A549 treated with GW870086 at 1 μM for 4 hours (cell line): ENCODE results near the gene GAS1. TPM values are rescaled to one million over a fixed set of nuclear protein-coding genes. Genes with fewer than 3 reads are reported as not detected.

Source experiments
- total RNA-seq: library from RNA; stranded (reverse); fragments of 200-300 nt; extraction: Qiagen RNA extraction; gene quantifications from 5 replicates; pipeline ENCODE4 v1.2.3, GENCODE V29; 2022; ENCODE audit warnings: low read depth

The GAS1 gene
- 0.06 to 0.16 TPM (median 0.09 TPM) in 5 replicates for total RNA-seq

DNA sequence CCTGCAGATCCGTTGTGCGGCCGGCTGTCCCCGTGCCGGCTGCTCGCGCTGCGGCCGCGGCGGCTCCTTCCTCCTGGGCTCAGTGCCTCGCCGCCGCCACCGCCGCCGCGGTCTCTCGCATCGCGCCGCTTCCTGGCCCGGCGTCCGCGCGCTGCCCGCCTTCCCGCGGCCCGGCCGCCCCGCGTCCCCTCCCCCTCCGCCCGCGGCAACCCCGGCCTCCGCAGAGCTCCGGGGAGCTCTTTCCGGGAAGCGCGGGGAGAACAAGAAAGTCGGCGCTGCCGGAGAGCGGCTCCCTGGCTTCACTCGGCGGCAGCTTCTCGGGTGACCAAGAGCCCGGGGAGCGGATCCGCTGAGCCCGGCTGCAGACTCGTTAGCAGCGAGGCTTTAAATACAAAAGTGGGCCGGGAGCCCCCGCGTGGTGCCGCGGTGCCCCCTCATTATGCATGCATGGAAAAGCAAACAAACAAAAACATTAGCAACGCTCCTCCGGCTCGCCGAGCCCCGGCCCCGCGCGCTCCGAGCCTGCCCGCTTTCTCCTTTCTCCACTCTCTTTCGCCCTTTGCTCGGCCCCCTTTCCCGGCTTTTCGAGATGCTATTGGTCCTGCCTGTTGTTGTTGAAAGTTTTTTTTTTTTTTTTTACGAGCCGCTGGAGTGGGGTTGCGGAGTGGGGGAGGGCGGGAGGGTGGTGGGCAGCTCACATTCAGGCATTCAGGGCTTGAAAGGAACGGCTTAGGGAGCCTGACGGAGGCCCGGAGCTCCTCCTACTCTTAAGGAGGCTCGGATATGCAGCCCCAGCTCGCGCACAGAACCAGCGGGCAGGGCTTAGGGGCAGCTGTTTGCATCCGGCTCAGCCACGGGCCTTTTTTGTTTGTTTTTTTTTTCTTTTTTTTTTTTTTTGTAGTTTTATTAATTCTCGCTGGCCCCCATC lies at the start of gene GAS1:
Gene GAS1, minus strand, starts transcription at position 361 of the 928 bp plus-strand sequence. CDS start 727 bp downstream, outside the sequence.

